HepG2 (cell line): ENCODE measurements around the gene NOTUM. TPM values are rescaled to one million over a fixed set of nuclear protein-coding genes. Genes with fewer than 3 reads are reported as not detected.
A peak's percentile ranks its signal among the peaks of the same experiment; 100 is the strongest.

ENCODE experiments used
- AGO1 ChIP-seq: fragments of 200-400 bp; formaldehyde crosslinking; IDR thresholded peaks from 2 replicates; pipeline ENCODE4 v1.6.1; 2017; ENCODE audit warnings: mild to moderate bottlenecking, low read depth, low read length, moderate library complexity; ENCODE audit not compliant: poor library complexity, severe bottlenecking
- BATF2 ChIP-seq: sonication (generic); formaldehyde crosslinking; IDR thresholded peaks from 2 replicates; pipeline ENCODE4 v1.8.0; 2022; ENCODE audit warnings: mild to moderate bottlenecking, missing genetic modification reagents, moderate library complexity
- BRF2 ChIP-seq: sonication (generic); formaldehyde crosslinking; IDR thresholded peaks from 2 replicates; pipeline ENCODE4 v1.8.1; 2022; ENCODE audit warnings: mild to moderate bottlenecking, missing genetic modification reagents
- CEBPB ChIP-seq: IDR thresholded peaks from 2 replicates; pipeline ENCODE4 v1.6.1; 2011; ENCODE audit warnings: low read depth, low read length, improper control_type of control experiment, borderline replicate concordance
- NPAS2 ChIP-seq: sonication (generic); formaldehyde crosslinking; IDR thresholded peaks from 2 replicates; pipeline ENCODE4 v1.8.0; 2022; ENCODE audit warnings: mild to moderate bottlenecking, missing genetic modification reagents, borderline replicate concordance
- NRL ChIP-seq: sonication (generic); formaldehyde crosslinking; IDR thresholded peaks from 2 replicates; pipeline ENCODE4 v1.5.0; 2020; ENCODE audit warnings: missing genetic modification reagents, mild to moderate bottlenecking, moderate library complexity, borderline replicate concordance
- PHF5A ChIP-seq: IDR thresholded peaks from one replicate; pipeline ENCODE4 v1.6.1; 2018; ENCODE audit warnings: low read depth, missing genetic modification reagents; ENCODE audit not compliant: unreplicated experiment
- RFX1 ChIP-seq: fragments of 450-650 bp; IDR thresholded peaks from 2 replicates; pipeline ENCODE4 v1.6.1; 2017
- SATB2 ChIP-seq: sonication (generic); formaldehyde crosslinking; IDR thresholded peaks from 2 replicates; pipeline ENCODE4 v1.5.0; 2020; ENCODE audit warnings: missing genetic modification reagents
- SNAPC2 ChIP-seq: sonication (generic); formaldehyde crosslinking; IDR thresholded peaks from 2 replicates; pipeline ENCODE4 v1.8.1; 2022; ENCODE audit warnings: mild to moderate bottlenecking, missing genetic modification reagents
- SOX6 ChIP-seq, 2 experiments: fragments of 450-650 bp in 1 of 2; sonication (generic) in 1 of 2; formaldehyde crosslinking in 1 of 2; IDR thresholded peaks; 2 replicates each; pipeline versions ENCODE4 v1.4.0 to v1.6.1; 2017 to 2020; ENCODE audit warnings: antibody characterized with exemption in 1 of 2, mild to moderate bottlenecking in 1 of 2, missing genetic modification reagents in 1 of 2
- ZNF17 ChIP-seq: sonication (generic); formaldehyde crosslinking; IDR thresholded peaks from 2 replicates; pipeline ENCODE4 v1.5.0; 2020; ENCODE audit warnings: mild to moderate bottlenecking, missing genetic modification reagents
- ZNF30 ChIP-seq: sonication (generic); formaldehyde crosslinking; IDR thresholded peaks from 2 replicates; pipeline ENCODE4 v1.5.0; 2020; ENCODE audit warnings: mild to moderate bottlenecking, missing genetic modification reagents
- ZNF572 ChIP-seq: sonication (generic); formaldehyde crosslinking; IDR thresholded peaks from 2 replicates; pipeline ENCODE4 v1.5.1; 2020; ENCODE audit warnings: mild to moderate bottlenecking, missing genetic modification reagents
- ZNF724P ChIP-seq: sonication (generic); formaldehyde crosslinking; IDR thresholded peaks from 2 replicates; pipeline ENCODE4 v1.8.0; 2022; ENCODE audit warnings: missing genetic modification reagents, borderline replicate concordance
- ZSCAN21 ChIP-seq: sonication (generic); formaldehyde crosslinking; IDR thresholded peaks from 2 replicates; pipeline ENCODE4 v1.8.0; 2022; ENCODE audit warnings: mild to moderate bottlenecking, missing genetic modification reagents, moderate library complexity, borderline replicate concordance
- polyA plus RNA-seq, 8 experiments: library from polyadenylated mRNA; depleted of rRNA in 3 of 8; stranded (reverse) in 7 of 8; unstranded in 1 of 8; fragments of >200 nt; fragmentation: Illumina TruSeq in 4 of 8; extraction: Trizol in 4 of 8; gene quantifications; 2 replicates each; pipeline versions ENCODE4 v1.2.1 to v1.2.3, GENCODE V29; 2011 to 2016; ENCODE audit warnings: low read depth in 4 of 8, missing spikeins in 1 of 8, mixed read lengths in 1 of 8; ENCODE audit not compliant: insufficient read depth in 1 of 8
- total RNA-seq, 5 experiments: library from RNA; depleted of rRNA; stranded (reverse); fragments of >200 nt; fragmentation: Illumina TruSeq; extraction: Trizol; gene quantifications; 2 replicates each; pipeline ENCODE4 v1.2.3, GENCODE V29; 2016; ENCODE audit warnings: low read depth in 1 of 5
- TF ChIP-seq, protein P1 (sequence below): sonication (generic); formaldehyde crosslinking; IDR thresholded peaks from 2 replicates; pipeline ENCODE4 v1.5.0; 2020; ENCODE audit warnings: missing genetic modification reagents
- TF ChIP-seq, protein P2 (sequence below): sonication (generic); formaldehyde crosslinking; IDR thresholded peaks from 2 replicates; pipeline ENCODE4 v1.4.0; 2020; ENCODE audit warnings: missing genetic modification reagents
- TF ChIP-seq, protein P3 (sequence below): sonication (generic); formaldehyde crosslinking; IDR thresholded peaks from 2 replicates; pipeline ENCODE4 v1.5.1; 2020; ENCODE audit warnings: missing genetic modification reagents, mild to moderate bottlenecking, borderline replicate concordance

NOTUM gene
- total and polyA plus RNA-seq, 2 of the 13 experiments (the other 11 are each of a cell fraction or from before 2014, with no cell fraction given), result 150 to 160 TPM

GRCh38 chr17:81994593-81995462, 33.8 kb upstream of the NOTUM start (continued):
- TF ChIP-seq, protein P1, sequence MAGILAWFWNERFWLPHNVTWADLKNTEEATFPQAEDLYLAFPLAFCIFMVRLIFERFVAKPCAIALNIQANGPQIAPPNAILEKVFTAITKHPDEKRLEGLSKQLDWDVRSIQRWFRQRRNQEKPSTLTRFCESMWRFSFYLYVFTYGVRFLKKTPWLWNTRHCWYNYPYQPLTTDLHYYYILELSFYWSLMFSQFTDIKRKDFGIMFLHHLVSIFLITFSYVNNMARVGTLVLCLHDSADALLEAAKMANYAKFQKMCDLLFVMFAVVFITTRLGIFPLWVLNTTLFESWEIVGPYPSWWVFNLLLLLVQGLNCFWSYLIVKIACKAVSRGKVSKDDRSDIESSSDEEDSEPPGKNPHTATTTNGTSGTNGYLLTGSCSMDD, result no peak
- no peak for TF ChIP-seq ZNF17
- TF ChIP-seq ZSCAN21, result peak; percentile 35
- no peak; the same call in none of the 2 replicates for TF ChIP-seq SATB2 (CRISPR knock-in tag)
- TF ChIP-seq ZNF30 (CRISPR knock-in tag), result peak; percentile 92
- TF ChIP-seq AGO1, result peak; percentile 91
- TF ChIP-seq, protein P2, sequence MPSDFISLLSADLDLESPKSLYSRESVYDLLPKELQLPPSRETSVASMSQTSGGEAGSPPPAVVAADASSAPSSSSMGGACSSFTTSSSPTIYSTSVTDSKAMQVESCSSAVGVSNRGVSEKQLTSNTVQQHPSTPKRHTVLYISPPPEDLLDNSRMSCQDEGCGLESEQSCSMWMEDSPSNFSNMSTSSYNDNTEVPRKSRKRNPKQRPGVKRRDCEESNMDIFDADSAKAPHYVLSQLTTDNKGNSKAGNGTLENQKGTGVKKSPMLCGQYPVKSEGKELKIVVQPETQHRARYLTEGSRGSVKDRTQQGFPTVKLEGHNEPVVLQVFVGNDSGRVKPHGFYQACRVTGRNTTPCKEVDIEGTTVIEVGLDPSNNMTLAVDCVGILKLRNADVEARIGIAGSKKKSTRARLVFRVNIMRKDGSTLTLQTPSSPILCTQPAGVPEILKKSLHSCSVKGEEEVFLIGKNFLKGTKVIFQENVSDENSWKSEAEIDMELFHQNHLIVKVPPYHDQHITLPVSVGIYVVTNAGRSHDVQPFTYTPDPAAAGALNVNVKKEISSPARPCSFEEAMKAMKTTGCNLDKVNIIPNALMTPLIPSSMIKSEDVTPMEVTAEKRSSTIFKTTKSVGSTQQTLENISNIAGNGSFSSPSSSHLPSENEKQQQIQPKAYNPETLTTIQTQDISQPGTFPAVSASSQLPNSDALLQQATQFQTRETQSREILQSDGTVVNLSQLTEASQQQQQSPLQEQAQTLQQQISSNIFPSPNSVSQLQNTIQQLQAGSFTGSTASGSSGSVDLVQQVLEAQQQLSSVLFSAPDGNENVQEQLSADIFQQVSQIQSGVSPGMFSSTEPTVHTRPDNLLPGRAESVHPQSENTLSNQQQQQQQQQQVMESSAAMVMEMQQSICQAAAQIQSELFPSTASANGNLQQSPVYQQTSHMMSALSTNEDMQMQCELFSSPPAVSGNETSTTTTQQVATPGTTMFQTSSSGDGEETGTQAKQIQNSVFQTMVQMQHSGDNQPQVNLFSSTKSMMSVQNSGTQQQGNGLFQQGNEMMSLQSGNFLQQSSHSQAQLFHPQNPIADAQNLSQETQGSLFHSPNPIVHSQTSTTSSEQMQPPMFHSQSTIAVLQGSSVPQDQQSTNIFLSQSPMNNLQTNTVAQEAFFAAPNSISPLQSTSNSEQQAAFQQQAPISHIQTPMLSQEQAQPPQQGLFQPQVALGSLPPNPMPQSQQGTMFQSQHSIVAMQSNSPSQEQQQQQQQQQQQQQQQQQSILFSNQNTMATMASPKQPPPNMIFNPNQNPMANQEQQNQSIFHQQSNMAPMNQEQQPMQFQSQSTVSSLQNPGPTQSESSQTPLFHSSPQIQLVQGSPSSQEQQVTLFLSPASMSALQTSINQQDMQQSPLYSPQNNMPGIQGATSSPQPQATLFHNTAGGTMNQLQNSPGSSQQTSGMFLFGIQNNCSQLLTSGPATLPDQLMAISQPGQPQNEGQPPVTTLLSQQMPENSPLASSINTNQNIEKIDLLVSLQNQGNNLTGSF, result peak; percentile 70; the same call in 1 of the 2 replicates
- TF ChIP-seq BRF2 (CRISPR knock-in tag), result peak; percentile 1
- peak; percentile 59; the same call in 1 of the 2 replicates for TF ChIP-seq NRL
- no peak for TF ChIP-seq NPAS2 (CRISPR knock-in tag)
- 0 out of 2 replicates have a peak, but pooled peaks have one; percentile 33 for TF ChIP-seq BATF2
- TF ChIP-seq CEBPB, result peak; percentile 83
- TF ChIP-seq SOX6 (IDR thresholded peaks at IDR 0.05), result no peak
- peak; percentile 93 for TF ChIP-seq SOX6 (CRISPR knock-in tag; IDR thresholded peaks at IDR 0.05)
- TF ChIP-seq ZNF724P (CRISPR knock-in tag), result no peak
- no peak for TF ChIP-seq RFX1
- TF ChIP-seq PHF5A, result peak; percentile 18
- TF ChIP-seq, protein P3, sequence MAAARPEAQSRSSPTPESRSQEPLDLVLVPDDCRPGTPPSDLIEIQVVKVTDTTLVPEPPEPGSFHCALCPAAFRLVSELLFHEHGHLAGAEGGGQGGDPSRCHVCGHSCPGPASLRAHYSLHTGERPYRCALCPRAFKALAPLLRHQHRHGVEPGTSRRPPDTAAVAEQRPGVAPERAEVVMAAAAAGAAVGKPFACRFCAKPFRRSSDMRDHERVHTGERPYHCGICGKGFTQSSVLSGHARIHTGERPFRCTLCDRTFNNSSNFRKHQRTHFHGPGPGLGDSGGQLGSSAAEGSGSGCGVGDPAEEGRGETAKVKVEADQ (CRISPR knock-in tag), result no peak
- 0 out of 2 replicates have a peak, but pooled peaks have one; percentile 12 for TF ChIP-seq ZNF572 (CRISPR knock-in tag)
- TF ChIP-seq SNAPC2 (CRISPR knock-in tag), result peak; percentile 54; the same call in 1 of the 2 replicates
